ENCODE data around the gene CLEC10A.
"Not testable (repeated sequence)": the region's sequence is repeated elsewhere in the genome, so short reads cannot be mapped to it uniquely, and the experiment has no call there.

CLEC10A gene, protein sequence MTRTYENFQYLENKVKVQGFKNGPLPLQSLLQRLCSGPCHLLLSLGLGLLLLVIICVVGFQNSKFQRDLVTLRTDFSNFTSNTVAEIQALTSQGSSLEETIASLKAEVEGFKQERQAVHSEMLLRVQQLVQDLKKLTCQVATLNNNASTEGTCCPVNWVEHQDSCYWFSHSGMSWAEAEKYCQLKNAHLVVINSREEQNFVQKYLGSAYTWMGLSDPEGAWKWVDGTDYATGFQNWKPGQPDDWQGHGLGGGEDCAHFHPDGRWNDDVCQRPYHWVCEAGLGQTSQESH

GRCh38 chr17:7079581-7080455 lies at the start of gene CLEC10A:
CLEC10A (minus strand) TSS chr17:7080251; CDS start chr17:7078812, 1,439 bp downstream.
- DNase-seq (ENCODE audit: low read depth): no peak

GRCh38 chr17:7129311-7129710 lies 49.3 kb upstream of the CLEC10A start:
- DNase-seq (ENCODE audit: low read depth): no peak

DNA sequence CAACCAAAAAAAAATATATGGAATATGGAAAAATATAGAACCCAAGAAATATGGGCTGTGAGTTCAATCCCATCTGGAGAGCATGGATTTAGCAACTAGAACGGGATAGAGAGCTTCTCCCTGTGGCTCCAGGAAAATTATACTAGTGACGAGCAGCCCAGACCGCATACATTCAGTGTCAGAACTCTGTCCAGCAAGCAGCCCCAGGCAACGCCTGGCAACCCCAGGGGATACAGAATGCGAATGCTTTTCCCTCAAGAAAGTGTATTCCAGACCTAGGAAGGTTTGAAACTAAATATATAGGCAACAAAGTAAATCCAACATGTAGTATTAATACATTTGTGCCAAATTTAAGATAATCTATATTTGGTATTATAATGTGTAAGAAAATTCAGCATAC lies 48.1 kb upstream of the CLEC10A start:
- DNase-seq (ENCODE audit: low read depth): no peak

- not testable (repeated sequence) for DNase-seq (ENCODE audit: low read depth)
Observed at GRCh38 chr17:7127501-7127900, 47.5 kb upstream of the CLEC10A start.

DNA sequence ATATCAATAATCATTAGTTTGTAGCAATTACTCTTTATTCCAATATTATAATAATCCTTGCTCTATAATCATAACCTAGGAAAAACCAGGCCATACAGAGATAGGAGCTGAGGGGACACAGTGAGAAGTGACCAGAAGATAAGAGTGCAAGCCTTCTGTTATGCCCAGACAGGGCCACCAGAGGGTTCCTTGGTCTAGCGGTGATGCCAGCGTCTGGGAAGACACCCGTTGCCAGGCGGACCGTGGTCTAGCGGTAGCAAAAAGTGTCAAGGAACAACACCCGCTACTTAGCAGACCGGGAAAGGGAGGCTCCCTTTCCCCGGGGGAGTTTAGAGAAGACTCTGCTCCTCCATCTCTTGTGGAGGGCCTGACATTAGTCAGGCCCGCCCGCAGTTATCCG lies 46.3 kb upstream of the CLEC10A start:
- DNase-seq (ENCODE audit: low read depth): not testable (repeated sequence)

- DNase-seq (ENCODE audit: low read depth): no peak
Observed at GRCh38 chr17:7124923-7125322, 44.9 kb upstream of the CLEC10A start.

DNA sequence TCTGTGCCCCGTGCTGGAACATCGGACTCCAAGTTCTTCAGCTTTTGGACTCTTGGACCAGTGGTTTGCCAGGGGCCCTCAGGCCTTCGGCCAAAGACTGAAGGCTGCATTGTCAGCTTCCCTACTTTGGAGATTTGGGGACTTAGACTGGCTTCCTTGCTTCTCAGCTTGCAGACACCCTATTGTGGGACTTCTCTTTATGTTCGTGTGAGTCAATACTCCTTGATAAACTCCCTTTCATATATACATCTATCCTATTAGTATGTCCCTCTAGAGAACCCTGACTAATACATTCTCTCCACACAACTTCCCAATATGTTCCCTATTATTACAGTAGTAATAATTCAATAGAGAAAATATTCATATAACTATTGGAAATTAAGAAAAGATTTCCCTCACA lies 43.8 kb upstream of the CLEC10A start:
- DNase-seq (ENCODE audit: low read depth): no peak

- no peak for DNase-seq (ENCODE audit: low read depth)
Observed at GRCh38 chr17:7122381-7122780, 42.3 kb upstream of the CLEC10A start.

DNA sequence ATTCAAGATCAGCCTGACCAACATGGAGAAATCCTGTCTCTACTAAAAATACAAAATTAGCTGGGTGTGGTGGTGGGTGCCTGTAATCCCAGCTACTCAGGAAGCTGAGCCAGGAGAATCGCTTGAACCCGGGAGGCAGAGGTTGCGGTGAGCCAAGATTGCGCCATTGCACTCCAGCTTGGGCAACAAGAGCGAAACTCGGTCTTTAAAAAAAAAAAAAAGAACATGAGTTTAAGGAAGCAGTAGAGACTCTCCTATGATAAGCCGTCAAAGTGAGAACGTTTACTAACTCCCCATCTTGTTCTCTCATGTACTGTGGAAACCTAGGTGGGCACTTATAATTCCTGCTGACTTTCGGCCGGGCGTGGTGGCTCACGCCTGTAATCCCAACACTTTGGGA lies 40.6 kb upstream of the CLEC10A start:
- not testable (repeated sequence) for DNase-seq (ENCODE audit: low read depth)

DNA sequence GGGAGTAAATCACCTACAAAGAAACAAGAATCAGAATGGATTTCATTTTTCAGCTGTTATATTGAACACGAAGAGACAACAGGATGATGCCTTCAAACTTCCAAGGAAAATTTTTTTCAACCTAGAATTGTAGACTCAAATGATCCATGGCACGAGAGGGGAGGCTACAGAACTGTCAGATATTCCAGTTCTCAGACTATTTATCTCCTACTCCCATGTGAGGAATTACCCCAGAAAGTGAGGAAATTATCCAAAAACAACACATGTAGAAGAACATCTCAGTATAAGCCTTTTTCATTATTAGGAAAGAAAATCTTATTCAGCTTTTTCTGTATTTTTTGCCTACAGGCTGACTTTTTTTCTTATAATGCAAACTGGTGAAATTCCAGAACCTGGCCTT lies 40.1 kb upstream of the CLEC10A start:
- DNase-seq (ENCODE audit: low read depth): no peak

- DNase-seq (ENCODE audit: low read depth): no peak
Observed at GRCh38 chr17:7119314-7119713, 39.3 kb upstream of the CLEC10A start.

DNA sequence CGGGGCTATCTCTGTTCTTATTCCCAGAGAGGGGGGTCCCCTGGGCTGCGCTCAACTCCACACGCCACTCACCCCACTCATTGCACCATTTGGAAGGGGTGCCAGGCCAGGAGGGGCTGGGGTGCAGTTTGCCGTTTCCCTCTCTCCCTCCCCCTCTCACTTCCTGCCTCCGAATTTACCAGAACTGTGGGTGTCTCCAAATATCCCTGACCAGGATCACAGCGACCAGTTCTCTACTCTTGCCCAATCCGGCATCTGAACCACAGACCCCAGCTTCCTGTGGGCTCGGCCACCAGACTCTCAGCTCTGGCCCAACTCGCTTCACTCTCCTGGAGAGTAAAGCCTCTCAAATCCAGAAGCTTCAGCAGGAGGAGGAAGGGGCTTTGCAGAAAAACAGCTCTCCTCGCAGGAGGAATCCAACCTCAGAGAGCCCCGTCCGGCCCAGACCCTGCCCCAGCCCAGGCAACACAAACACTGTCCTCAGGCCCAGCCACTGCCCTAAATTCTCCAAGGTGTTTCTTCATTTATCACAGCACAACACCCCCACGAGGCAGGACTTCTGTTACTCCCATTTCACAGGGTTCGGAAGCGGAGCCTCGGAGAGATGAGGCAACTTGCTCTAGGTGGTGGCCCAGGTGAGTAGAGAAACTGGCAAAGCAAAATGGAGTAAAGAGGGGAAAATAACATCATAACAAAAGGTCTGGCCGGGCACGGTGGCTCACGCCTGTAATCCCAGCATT lies 35.0 kb upstream of the CLEC10A start:
- DNase-seq (ENCODE audit: low read depth): no peak

DNA sequence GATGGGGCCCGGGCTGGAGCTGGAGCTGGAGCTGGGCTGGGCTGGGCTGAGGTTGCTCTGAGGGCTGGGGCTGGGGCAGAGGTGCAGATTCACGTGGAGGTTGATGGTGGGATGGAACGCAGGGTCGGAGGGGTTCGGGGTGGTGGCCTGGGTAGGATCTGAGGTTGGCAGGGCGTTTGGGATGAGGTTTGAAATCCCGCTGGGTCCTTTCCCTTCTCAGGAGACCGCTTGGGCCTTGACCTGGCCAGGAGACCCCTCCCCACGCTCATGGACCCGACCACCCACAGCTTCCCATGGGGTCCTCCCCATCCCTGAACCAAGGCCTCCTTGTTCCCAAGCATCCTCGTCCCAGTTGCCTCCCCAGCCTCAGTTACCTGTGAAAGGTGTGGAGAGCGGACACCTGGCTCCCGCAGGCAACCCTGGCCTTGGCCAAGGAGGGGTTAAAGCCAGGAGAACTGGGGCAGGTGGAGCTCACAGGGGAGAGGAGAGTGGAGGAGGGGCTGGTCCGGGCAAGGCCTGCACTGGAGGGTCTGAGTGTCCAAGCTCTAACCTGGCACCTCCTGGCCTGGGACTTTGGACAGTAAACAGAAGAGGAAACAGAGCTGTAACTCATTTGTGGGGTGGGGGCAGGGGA lies 34.3 kb upstream of the CLEC10A start, which contains the start of gene ASGR2:
Gene ASGR2 (minus strand): TSS at position 582 of the 634 bp plus-strand sequence. CDS start 582 bp downstream, outside the sequence.
- no peak for DNase-seq (ENCODE audit: low read depth)

GRCh38 chr17:7113273-7114071 lies 33.4 kb upstream of the CLEC10A start:
- DNase-seq (ENCODE audit: low read depth): no peak

DNA sequence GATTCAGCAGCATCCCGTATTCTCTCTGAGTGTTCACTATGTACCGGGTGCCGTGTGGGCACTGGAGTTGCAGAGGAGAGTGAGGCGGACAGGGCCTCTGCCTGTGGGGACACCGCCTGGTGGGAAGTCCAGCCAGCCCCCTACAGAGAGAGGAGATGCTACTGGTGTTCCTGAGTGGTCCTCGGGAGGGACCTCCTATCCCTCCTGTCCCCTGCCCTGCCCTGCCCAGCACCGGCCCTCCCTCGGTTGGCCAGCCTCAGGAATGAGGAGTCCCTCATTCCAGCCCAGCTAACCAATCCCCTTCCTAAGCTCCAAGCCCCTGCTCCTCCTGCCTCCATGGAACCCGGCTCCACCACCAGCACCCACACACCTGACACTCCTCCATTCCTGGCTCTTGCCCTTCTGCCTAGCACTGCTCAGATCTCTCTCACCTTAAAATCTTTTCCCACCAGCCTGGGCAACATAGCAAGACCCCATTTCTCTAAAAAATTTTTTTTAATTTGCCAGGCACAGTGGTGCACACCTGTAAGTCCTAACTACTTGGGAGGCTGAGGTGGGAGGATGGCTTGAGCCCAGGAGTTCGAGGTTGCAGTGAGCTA lies 32.6 kb upstream of the CLEC10A start:
- no peak for DNase-seq (ENCODE audit: low read depth)

DNA sequence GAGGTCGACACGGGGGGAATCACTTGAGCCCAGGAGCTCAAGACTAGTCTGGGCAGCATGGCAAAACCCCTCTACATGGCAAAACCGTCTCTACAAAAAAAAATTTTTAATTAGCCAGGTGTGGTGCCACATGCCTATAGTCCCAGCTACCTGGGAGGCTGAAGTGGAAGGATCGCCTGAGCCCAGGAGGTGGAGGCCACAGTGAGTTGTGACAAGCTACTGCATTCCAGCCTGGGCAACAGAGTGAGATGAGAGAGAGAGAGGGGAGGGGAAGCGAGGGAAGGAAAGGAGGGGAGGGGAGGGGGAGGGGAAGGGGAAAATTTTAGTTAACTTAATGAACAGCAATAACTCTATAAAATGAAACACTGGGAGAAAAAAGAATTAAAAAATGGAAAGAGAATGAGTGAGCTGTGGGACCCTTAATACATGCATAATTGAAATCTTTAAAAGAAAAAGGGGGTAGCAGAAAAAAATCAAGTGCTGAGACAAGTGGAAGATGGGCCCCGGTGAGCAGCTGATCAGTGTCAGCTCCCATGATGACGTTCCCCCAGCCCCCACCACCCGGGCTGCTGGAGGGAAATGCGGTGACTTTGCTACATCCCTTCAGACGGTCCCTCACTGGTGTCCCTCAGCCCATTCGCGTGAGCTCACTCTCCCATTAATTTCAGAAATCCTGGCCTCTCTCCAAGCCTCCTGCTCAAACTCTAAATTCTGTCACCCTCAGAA lies 31.9 kb upstream of the CLEC10A start:
- no peak for DNase-seq (ENCODE audit: low read depth)

DNA sequence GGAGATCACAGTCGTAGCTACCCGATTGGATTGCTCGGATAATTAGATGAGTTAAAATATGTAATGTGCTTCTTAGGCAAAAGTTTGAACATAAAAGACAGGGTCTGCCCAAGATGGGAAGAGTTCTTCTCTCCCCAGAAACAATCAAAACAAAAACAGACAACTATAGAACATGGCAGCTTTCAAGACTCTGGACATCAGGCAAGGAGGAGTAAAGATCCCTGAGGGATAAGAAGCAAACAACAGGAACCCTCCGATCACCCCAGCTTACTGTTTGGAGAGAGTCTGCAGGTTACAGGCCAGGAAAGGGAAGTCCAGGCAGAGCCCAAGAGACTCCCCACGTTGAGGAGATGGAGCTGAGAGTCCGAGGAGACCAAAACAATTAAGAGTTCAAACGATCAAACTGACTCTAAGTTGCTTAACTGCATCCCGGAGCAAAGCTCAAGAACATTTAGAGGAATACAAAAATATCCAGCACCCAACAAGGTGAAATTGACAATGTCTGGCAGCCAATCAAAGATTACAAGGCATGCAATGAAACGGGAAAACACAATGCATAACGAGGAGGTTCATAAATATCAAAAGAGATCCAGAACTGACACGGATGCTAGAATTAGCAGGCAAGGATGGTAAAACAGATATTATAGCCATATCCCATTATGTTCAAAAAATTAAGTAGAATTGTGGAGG lies 30.7 kb upstream of the CLEC10A start:
- no peak for DNase-seq (ENCODE audit: low read depth)

DNA sequence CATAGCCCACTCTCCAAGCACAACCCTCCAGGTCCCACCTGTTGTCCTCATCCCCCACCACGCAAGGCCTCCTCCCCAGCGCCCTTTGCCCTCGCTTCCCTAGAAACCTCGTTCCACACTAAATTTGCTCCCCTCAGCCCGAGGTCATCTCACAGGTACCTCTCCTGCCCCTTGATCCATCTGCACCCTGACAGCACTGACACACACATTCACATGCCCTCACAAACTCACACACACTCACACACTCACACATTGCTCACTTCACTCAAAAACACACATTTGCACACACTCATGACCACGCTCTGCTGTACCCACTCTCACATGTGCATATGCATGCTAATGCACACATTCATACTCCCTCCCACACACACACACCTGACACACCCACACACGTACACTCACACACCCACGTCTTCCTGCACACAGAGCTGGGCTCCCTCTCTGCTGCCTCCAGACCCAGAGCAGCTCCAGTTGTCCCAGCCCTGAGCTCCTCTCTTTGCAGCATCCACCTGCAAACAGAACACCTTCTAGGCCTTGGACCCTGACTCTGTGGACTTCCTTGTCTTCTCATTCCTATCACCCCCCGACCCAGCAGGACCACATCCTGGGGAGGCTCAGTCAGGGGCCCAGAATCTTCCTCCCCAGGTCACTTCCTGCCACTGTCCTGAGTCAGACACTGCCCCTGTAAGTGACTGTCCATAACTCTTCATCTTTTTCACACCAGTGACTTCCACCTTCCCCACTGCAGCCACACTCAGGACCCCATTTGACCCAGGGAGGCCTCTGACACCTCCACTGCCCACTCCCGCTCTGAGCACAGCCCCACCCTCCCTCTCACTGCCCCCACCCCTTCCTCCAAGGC lies 29.6 kb upstream of the CLEC10A start:
- DNase-seq (ENCODE audit: low read depth): no peak

Data from stimulated activated CD8-positive, alpha-beta memory T cell treated with anti-CD3 and anti-CD28 coated beads, Interleukin-12 subunit alpha, Interleukin-12 subunit beta, amount 100 ng/mL, for 4 hours (primary cell).